ENCODE data around the gene EFNA5. TPM values are rescaled to one million over a fixed set of nuclear protein-coding genes. Genes with fewer than 3 reads are reported as not detected.

The EFNA5 gene
- total and polyA plus RNA-seq, 2 of the 8 experiments (the other 6 are each of a cell fraction or from before 2014, with no cell fraction given), result 9.6 to 21.8 TPM

DNA sequence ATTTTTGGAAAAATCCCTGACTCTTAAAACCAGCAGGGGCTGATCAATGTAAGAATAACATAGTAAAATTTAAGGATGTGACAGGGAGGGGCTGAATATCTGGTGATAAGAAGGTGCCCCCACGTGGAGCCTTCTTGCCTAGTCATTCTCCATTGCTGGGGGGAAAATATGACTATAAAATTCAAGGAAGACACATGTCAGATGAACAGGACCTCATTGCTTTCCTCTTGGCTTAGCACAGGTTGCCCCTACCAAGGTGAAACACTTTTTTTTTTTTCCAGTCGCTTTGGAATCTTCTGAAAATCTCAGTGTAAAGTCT lies 310.9 kb downstream of the EFNA5 start:
- FAIRE-seq, result no peak
- WGBS, 2 experiments (ENCODE audit: extremely low coverage in 1 of 2, insufficient coverage in 1 of 2, insufficient read length in 1 of 2, insufficient replicate concordance in 2 of 2, low coverage in 1 of 2, low lambda C conversion rate in 2 of 2, missing lambda C conversion rate in 1 of 2), result 83% methylated on average over 2 of the region's 2 CpGs; no CpG with 5 or more reads in 1 of the 2 experiments
- H3K9me3 ChIP-seq (ENCODE audit: insufficient read depth in 2 of 2, low read depth in 1 of 2, low read length in 1 of 2), result no peaks in the 10 kb centered on the region
- DNase-seq (ENCODE audit: low read depth in 1 of 2, low spot score in 2 of 2), result no peak
- CTCF ChIA-PET (ENCODE audit: partially characterized antibody), result interaction anchor here (1.0 to 1.4 kb wide), 3 partner anchors 9 to 386 kb away, joined by 3 to 5 read pairs (median 3); no protein-coding TSS in a partner anchor
- POLR2A ChIA-PET (ENCODE audit: partially characterized antibody), result interaction anchor here (0.8 to 1.0 kb wide), 2 partner anchors 23 to 55 kb away, joined by 3 read pairs; no protein-coding TSS in a partner anchor
- H3K79me2 ChIP-seq (ENCODE audit: control insufficient read depth in 1 of 2, insufficient read depth in 2 of 2, low read length in 2 of 2), result no peaks in the 10 kb centered on the region
- H4K8ac ChIP-seq (ENCODE audit: extremely low read depth, insufficient read depth, low read length), result no peak overlapping the region
- H2BK20ac ChIP-seq (ENCODE audit: low read length), result no peak overlapping the region
- no peak overlapping the region for H2BK5ac ChIP-seq (ENCODE audit: low read depth, low read length)
- H3K23ac ChIP-seq (ENCODE audit: insufficient read length), result no peak overlapping the region
- H3K4me2 ChIP-seq (ENCODE audit: insufficient read depth in 1 of 2, low read depth in 2 of 2, low read length in 2 of 2), result no peak overlapping the region
- no peak overlapping the region for H3K14ac ChIP-seq (ENCODE audit: insufficient read length)
- H3K9ac ChIP-seq (replicated peaks in 1 of 4; ENCODE audit: extremely low read depth in 1 of 4, low read depth in 3 of 4, low read length in 3 of 4), result no peak overlapping the region
- no peak overlapping the region for H4K5ac ChIP-seq (ENCODE audit: insufficient read length, low read depth, low read length)
- H2BK12ac ChIP-seq (ENCODE audit: low read depth, low read length), result no peak overlapping the region
- no peaks in the 10 kb centered on the region for H3K27me3 ChIP-seq (replicated peaks in 1 of 4; ENCODE audit: control insufficient read depth in 3 of 4, extremely low read depth in 1 of 4, insufficient read depth in 3 of 4, low read length in 3 of 4)
- no peak overlapping the region for H3K27ac ChIP-seq (ENCODE audit: low read depth, low read length)
- no peak overlapping the region for H3K18ac ChIP-seq (ENCODE audit: extremely low read depth, low read length)
- no peak overlapping the region for H3K4ac ChIP-seq (replicated peaks; ENCODE audit: insufficient read length, low read depth, low read length)
- H2AK5ac ChIP-seq (ENCODE audit: low read depth, low read length), result no peak overlapping the region
- no peaks in the 10 kb centered on the region for H3K4me1 ChIP-seq (replicated peaks in 1 of 4; ENCODE audit: control insufficient read depth in 3 of 4, insufficient read depth in 4 of 4, low read length in 3 of 4)
- no peaks in the 10 kb centered on the region for H4K20me1 ChIP-seq (replicated peaks in 1 of 2; ENCODE audit: control insufficient read depth in 1 of 2, insufficient read depth in 2 of 2, low read length in 2 of 2)
- H3K79me1 ChIP-seq (ENCODE audit: low read depth, low read length), result no peaks in the 10 kb centered on the region
- no peak overlapping the region for H3K56ac ChIP-seq (replicated peaks; ENCODE audit: insufficient read length, low read depth, low read length)
- H2AFZ ChIP-seq (ENCODE audit: low read length), result no peak overlapping the region
- no peak overlapping the region for H2BK15ac ChIP-seq (ENCODE audit: low read length)
- no peak overlapping the region for H2BK120ac ChIP-seq (replicated peaks; ENCODE audit: low read depth, low read length)
- no peak overlapping the region for H3K4me3 ChIP-seq (ENCODE audit: extremely low read depth in 1 of 4, insufficient read depth in 2 of 4, low read depth in 3 of 4, low read length in 4 of 4)
- H4K91ac ChIP-seq (replicated peaks; ENCODE audit: insufficient read length, low read length), result no peak overlapping the region
- no peaks in the 10 kb centered on the region for H3K23me2 ChIP-seq (ENCODE audit: low read depth, low read length)
- no peaks in the 10 kb centered on the region for H3K36me3 ChIP-seq (ENCODE audit: control insufficient read depth in 2 of 4, insufficient read depth in 4 of 4, low read length in 3 of 4)
- TF ChIP-seq, protein P1, sequence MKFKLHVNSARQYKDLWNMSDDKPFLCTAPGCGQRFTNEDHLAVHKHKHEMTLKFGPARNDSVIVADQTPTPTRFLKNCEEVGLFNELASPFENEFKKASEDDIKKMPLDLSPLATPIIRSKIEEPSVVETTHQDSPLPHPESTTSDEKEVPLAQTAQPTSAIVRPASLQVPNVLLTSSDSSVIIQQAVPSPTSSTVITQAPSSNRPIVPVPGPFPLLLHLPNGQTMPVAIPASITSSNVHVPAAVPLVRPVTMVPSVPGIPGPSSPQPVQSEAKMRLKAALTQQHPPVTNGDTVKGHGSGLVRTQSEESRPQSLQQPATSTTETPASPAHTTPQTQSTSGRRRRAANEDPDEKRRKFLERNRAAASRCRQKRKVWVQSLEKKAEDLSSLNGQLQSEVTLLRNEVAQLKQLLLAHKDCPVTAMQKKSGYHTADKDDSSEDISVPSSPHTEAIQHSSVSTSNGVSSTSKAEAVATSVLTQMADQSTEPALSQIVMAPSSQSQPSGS (IDR thresholded peaks at IDR 0.05; ENCODE audit: low read length), result no peak
- TF ChIP-seq RXRA (IDR thresholded peaks at IDR 0.05; ENCODE audit: insufficient read depth, low read depth, low read length), result no peak
- no peak for TF ChIP-seq RAD21 (IDR thresholded peaks at IDR 0.05 in 1 of 2, conservative IDR thresholded peaks at IDR 0.05 in 1 of 2; ENCODE audit: low read depth in 2 of 2, low read length in 2 of 2)
- no peak for TF ChIP-seq RFX5 (IDR thresholded peaks at IDR 0.05; ENCODE audit: borderline replicate concordance, low read depth, low read length)
- no peak for TF ChIP-seq CHD1 (IDR thresholded peaks at IDR 0.05; ENCODE audit: low read depth, low read length)
- TF ChIP-seq FOSL1 (IDR thresholded peaks at IDR 0.05; ENCODE audit: insufficient read depth, low read depth, low read length), result no peak
- TF ChIP-seq EZH2 (IDR thresholded peaks at IDR 0.05; ENCODE audit: low read depth, low read length, severe bottlenecking), result no peak
- no peak for TF ChIP-seq GABPA (IDR thresholded peaks at IDR 0.05; ENCODE audit: borderline replicate concordance, insufficient read depth, low read length)
- TF ChIP-seq, protein P2, sequence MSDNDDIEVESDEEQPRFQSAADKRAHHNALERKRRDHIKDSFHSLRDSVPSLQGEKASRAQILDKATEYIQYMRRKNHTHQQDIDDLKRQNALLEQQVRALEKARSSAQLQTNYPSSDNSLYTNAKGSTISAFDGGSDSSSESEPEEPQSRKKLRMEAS (IDR thresholded peaks at IDR 0.05), result no peak
- TF ChIP-seq CREB1 (IDR thresholded peaks at IDR 0.05), result no peak
- no peak for TF ChIP-seq POLR2AphosphoS5 (IDR thresholded peaks at IDR 0.05; ENCODE audit: low read depth, low read length)
- TF ChIP-seq ASH2L (IDR thresholded peaks at IDR 0.05; ENCODE audit: low read length), result no peak
- no peak for TF ChIP-seq SUZ12 (IDR thresholded peaks at IDR 0.05; ENCODE audit: low read length)

All from H1 (cell line).